Measurements from ENCODE around the gene KLHL10.

The KLHL10 gene

DNA sequence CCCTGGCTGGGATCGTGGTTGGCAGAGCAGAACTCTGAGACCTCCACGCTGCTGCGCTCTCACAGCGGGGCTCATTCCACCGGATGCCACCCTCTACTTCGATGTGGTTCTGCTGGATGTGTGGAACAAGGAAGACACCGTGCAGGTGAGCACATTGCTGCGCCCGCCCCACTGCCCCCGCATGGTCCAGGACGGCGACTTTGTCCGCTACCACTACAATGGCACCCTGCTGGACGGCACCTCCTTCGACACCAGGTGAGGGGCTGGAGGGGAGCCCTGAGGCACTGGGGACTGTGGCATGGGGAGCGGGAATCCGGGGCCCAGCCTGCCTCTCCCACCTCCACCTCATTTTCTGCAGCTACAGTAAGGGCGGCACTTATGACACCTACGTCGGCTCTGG is 19.6 kb upstream of the KLHL10 start:
- TF ChIP-seq, protein P1, sequence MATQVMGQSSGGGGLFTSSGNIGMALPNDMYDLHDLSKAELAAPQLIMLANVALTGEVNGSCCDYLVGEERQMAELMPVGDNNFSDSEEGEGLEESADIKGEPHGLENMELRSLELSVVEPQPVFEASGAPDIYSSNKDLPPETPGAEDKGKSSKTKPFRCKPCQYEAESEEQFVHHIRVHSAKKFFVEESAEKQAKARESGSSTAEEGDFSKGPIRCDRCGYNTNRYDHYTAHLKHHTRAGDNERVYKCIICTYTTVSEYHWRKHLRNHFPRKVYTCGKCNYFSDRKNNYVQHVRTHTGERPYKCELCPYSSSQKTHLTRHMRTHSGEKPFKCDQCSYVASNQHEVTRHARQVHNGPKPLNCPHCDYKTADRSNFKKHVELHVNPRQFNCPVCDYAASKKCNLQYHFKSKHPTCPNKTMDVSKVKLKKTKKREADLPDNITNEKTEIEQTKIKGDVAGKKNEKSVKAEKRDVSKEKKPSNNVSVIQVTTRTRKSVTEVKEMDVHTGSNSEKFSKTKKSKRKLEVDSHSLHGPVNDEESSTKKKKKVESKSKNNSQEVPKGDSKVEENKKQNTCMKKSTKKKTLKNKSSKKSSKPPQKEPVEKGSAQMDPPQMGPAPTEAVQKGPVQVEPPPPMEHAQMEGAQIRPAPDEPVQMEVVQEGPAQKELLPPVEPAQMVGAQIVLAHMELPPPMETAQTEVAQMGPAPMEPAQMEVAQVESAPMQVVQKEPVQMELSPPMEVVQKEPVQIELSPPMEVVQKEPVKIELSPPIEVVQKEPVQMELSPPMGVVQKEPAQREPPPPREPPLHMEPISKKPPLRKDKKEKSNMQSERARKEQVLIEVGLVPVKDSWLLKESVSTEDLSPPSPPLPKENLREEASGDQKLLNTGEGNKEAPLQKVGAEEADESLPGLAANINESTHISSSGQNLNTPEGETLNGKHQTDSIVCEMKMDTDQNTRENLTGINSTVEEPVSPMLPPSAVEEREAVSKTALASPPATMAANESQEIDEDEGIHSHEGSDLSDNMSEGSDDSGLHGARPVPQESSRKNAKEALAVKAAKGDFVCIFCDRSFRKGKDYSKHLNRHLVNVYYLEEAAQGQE (IDR thresholded peaks at IDR 0.05; ENCODE audit: insufficient read depth in 1 of 2, low read depth in 2 of 2, low read length in 2 of 2) = no peak
- TF ChIP-seq TAF1 (IDR thresholded peaks at IDR 0.05; ENCODE audit: borderline replicate concordance, insufficient read depth, low read length) (no peak), POLR2AphosphoS5 (IDR thresholded peaks at IDR 0.05; ENCODE audit: low read depth, low read length) (no peak), FOXP2 (optimal IDR thresholded peaks at IDR 0.05; ENCODE audit: borderline replicate concordance, extremely low read depth, extremely low read length, insufficient read depth) (no peak), SIN3A (IDR thresholded peaks at IDR 0.05; ENCODE audit: borderline replicate concordance, insufficient read depth, low read length) (no peak)

DNA sequence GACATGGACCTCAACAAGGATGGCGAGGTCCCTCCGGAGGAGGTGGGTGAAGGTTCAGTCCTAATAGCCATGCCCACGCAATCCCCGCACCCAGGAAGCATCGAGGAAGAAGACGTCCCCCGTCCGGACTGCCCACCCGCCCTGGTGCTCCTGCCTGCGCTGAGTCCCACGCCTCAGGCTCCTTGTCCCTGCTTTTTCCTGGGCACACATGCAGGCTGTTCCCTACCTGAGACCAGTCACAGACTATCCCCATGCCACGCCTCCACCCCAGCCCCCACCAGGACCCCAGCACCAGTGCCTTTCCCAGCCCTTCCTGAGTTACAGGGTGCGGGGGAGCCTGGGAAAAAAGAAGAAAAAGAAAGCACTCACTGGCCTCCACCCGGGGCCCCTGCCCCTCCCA is 15.8 kb upstream of the KLHL10 start:
- TF ChIP-seq FOXP2 (optimal IDR thresholded peaks at IDR 0.05; ENCODE audit: borderline replicate concordance, extremely low read depth, extremely low read length, insufficient read depth) = no peak
- TF ChIP-seq POLR2AphosphoS5 (IDR thresholded peaks at IDR 0.05; ENCODE audit: low read depth, low read length) = no peak
- TF ChIP-seq TAF1 (IDR thresholded peaks at IDR 0.05; ENCODE audit: borderline replicate concordance, insufficient read depth, low read length) = no peak
- TF ChIP-seq, protein P1 (IDR thresholded peaks at IDR 0.05; ENCODE audit: insufficient read depth in 1 of 2, low read depth in 2 of 2, low read length in 2 of 2) = no peak
- TF ChIP-seq SIN3A (IDR thresholded peaks at IDR 0.05; ENCODE audit: borderline replicate concordance, insufficient read depth, low read length) = no peak

DNA sequence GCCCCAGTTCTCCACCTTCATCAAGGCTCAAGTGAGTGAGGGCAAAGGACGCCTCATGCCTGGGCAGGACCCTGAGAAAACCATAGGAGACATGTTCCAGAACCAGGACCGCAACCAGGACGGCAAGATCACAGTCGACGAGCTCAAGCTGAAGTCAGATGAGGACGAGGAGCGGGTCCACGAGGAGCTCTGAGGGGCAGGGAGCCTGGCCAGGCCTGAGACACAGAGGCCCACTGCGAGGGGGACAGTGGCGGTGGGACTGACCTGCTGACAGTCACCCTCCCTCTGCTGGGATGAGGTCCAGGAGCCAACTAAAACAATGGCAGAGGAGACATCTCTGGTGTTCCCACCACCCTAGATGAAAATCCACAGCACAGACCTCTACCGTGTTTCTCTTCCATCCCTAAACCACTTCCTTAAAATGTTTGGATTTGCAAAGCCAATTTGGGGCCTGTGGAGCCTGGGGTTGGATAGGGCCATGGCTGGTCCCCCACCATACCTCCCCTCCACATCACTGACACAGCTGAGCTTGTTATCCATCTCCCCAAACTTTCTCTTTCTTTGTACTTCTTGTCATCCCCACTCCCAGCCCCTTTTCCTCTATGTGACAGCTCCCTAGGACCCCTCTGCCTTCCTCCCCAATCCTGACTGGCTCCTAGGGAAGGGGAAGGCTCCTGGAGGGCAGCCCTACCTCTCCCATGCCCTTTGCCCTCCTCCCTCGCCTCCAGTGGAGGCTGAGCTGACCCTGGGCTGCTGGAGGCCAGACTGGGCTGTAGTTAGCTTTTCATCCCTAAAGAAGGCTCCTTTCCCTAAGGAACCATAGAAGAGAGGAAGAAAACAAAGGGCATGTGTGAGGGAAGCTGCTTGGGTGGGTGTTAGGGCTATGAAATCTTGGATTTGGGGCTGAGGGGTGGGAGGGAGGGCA is 15.1 kb upstream of the KLHL10 start:
- TF ChIP-seq, protein P1 (IDR thresholded peaks at IDR 0.05; ENCODE audit: insufficient read depth in 1 of 2, low read depth in 2 of 2, low read length in 2 of 2) = no peak
- TF ChIP-seq FOXP2 (optimal IDR thresholded peaks at IDR 0.05; ENCODE audit: borderline replicate concordance, extremely low read depth, extremely low read length, insufficient read depth) (no peak), POLR2AphosphoS5 (IDR thresholded peaks at IDR 0.05; ENCODE audit: low read depth, low read length) (peak; percentile 76)

DNA sequence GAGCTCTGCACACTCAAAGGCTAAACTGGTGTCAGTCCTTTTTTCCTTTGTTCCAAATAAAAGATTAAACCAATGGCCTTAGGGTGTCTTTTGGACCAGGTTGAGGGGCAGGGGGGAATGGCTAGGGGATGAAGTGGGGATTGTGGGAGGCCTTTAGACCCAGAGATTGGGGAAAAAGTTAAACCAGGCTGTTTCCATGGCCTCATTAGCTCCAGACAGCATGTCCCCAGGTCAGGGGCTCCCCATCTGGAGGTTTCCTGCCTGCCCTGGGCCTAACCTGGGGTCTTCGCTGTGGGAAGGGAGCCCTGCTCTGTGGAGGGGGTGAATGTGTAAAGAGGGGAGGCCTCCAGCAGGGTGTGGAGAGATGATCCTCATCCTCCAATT is 14.5 kb upstream of the KLHL10 start:
- TF ChIP-seq, protein P1 (IDR thresholded peaks at IDR 0.05; ENCODE audit: insufficient read depth in 1 of 2, low read depth in 2 of 2, low read length in 2 of 2) = no peak
- 0 out of 2 replicates have a peak, but pooled peaks have one; percentile 56 for TF ChIP-seq SIN3A (IDR thresholded peaks at IDR 0.05; ENCODE audit: borderline replicate concordance, insufficient read depth, low read length)

DNA sequence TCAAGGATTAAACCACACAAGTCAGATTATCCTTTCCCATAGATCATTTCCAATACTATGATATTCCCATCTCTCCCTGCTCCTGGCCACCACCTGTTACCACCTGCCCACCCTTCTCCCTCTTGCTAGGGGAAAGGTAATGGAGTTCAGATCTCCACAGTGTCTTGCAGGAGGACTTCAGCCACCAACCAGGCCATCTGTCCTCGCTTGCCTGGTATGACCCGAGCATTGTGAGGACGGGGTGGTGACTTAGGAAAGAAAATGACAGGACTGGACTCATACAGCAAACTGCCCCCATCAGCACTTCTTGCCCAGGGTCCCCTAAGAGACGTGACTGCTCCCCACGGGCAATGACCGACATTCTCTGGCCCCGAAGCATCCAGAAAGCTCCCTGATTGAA is 14.0 kb upstream of the KLHL10 start:
- peak; percentile 50; the same call in 1 of the 2 replicates for TF ChIP-seq POLR2AphosphoS5 (IDR thresholded peaks at IDR 0.05; ENCODE audit: low read depth, low read length)
- no peak for TF ChIP-seq TAF1 (IDR thresholded peaks at IDR 0.05; ENCODE audit: borderline replicate concordance, insufficient read depth, low read length)
- no peak for TF ChIP-seq SIN3A (IDR thresholded peaks at IDR 0.05; ENCODE audit: borderline replicate concordance, insufficient read depth, low read length)
- TF ChIP-seq FOXP2 (optimal IDR thresholded peaks at IDR 0.05; ENCODE audit: borderline replicate concordance, extremely low read depth, extremely low read length, insufficient read depth) = no peak
- TF ChIP-seq, protein P1 (IDR thresholded peaks at IDR 0.05; ENCODE audit: insufficient read depth in 1 of 2, low read depth in 2 of 2, low read length in 2 of 2) = no peak

All from PFSK-1 (cell line).